ENCODE measurements around the gene PFDN5.
"Not testable (repeated sequence)": the region's sequence is repeated elsewhere in the genome, so short reads cannot be mapped to it uniquely, and the experiment has no call there.

Gene PFDN5

GRCh38 chr12:53287741-53288216 lies 7.6 kb upstream of the PFDN5 start:
- peak; percentile 13 to 65 (median 23) for DNase-seq

GRCh38 chr12:53288322-53288721 lies 7.0 kb upstream of the PFDN5 start:
- no peak for DNase-seq

GRCh38 chr12:53289891-53290290 lies 5.5 kb upstream of the PFDN5 start:
- no peak for DNase-seq

GRCh38 chr12:53290661-53291060 lies 4.7 kb upstream of the PFDN5 start:
- DNase-seq, result no peak

DNA sequence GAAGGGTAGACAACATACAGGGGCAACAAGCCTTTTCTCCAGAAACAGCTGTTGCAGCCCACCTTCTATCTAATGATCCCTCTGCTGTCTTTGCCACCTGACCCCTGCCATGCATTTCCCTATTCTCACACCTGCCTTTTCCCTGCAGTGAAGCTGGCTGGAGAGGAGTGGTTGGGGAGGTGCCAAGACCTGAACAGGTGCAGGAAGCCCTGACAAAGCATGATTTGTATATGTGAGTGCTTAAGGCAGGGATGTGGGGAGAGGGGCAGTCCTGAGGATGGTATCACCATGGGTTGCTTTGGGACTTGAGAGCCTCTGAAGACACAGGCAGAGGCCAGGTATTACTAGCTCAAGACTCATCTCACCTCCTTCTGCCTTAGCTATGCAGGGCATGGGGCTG lies 2.9 kb upstream of the PFDN5 start:
- peak; percentile 38 to 71 (median 63) for DNase-seq

GRCh38 chr12:53295891-53296219 lies 513 bp downstream of the PFDN5 start:
- DNase-seq, result no peak

DNA sequence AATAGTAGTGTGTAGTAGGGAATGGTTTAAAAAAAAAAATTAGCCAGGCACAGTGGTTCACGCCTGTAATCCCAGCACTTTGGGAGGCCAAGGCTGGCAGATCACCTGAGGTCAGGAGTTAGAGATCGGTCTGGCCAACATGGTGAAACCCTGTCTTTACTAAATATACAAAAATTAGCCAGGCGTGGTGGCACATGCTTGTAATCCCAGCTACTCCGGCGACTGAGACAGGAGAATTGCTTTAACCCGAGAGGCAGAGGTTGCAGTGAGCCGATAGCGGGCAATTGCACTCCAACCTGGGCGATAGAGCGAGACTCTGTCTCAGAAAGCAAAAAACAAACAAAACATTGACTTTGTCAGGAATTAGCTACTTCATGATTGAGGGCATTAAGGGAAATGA lies 1.8 kb downstream of the PFDN5 start:
- not testable (repeated sequence) for DNase-seq

GRCh38 chr12:53298164-53298563 lies 2.8 kb downstream of the PFDN5 start:
- DNase-seq, result no peak

GRCh38 chr12:53299101-53299453 lies 3.7 kb downstream of the PFDN5 start:
- no peak for DNase-seq

- DNase-seq, result peak; percentile 88 to 95 (median 91)
Measured at GRCh38 chr12:53299454-53300180, 4.3 kb downstream of the PFDN5 start, which contains the start of gene MYG1. Gene MYG1, plus strand, starts transcription at chr12:53299695. Its CDS starts 43 bp downstream, at chr12:53299738.

GRCh38 chr12:53300187-53300586 lies 4.8 kb downstream of the PFDN5 start:
- no peak for DNase-seq

DNA sequence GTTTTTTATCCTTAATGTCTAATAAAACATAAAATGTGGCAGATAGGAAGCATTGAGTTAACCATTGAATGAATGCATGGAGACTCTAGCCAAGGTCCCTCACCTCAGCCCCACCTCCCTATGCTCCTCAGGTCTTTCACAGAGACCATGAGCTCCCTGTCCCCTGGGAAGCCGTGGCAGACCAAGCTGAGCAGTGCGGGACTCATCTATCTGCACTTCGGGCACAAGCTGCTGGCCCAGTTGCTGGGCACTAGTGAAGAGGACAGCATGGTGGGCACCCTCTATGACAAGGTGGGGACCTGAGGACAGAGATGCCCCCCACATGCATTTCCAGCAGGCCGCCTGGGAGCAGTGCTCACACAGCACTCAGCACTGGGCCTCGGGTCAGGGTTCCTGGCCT lies 7.6 kb downstream of the PFDN5 start:
- DNase-seq, result no peak

DNA sequence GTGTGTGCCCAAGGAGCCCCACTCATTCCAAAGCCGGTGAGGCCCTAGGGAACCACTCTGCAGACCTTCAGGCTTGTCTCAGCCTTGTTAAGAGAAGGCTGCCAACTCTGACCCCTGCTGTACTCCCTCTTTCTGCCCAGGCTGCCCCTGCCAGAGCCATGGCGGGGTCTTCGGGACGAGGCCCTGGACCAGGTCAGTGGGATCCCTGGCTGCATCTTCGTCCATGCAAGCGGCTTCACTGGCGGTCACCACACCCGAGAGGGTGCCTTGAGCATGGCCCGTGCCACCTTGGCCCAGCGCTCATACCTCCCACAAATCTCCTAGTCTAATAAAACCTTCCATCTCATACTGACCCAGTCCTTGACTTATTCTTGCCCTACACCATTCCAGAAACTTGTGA lies 11.5 kb downstream of the PFDN5 start:
- DNase-seq, result no peak

DNA sequence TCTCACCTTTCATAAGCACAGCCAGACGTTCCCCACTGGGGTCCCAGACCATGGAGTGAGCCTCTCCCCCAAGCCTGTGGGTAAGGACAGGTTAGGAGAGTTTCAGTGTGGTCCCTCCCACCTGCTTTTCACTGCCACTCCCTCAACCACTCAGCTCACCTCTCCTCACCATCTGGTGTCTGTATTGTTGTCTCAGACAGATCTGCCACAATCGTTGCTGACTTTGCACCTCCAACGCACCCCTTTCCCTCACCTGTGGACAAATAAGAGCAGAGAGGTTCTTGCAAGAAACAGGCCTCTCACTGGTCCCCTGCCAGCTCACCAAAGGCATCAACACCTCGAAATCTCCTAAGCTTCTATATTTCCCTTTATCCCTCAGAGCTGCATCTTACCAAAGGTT lies 12.9 kb downstream of the PFDN5 start:
- DNase-seq, result no peak

DNA sequence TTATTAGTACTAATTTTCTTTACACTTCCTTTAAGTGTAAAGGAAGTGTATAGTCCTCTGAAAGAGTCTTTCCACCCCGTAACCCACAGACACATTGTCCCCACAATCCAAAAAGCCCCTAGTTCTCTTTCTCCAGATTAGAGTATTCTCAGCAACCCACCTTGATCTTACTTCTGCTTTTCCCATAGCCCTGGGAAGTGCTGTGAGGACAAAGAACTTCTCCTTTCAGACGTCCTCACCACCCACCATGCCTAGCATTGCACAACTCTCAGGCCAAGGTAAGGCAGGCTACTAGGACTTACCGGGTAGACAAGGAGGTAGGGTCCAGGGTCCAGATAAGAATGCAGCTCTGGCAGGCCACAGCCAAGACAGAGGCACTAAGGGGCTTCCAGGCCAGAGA lies 18.7 kb downstream of the PFDN5 start:
- no peak for DNase-seq

GRCh38 chr12:53320352-53321195 lies 25.2 kb downstream of the PFDN5 start:
- no peak for DNase-seq

DNA sequence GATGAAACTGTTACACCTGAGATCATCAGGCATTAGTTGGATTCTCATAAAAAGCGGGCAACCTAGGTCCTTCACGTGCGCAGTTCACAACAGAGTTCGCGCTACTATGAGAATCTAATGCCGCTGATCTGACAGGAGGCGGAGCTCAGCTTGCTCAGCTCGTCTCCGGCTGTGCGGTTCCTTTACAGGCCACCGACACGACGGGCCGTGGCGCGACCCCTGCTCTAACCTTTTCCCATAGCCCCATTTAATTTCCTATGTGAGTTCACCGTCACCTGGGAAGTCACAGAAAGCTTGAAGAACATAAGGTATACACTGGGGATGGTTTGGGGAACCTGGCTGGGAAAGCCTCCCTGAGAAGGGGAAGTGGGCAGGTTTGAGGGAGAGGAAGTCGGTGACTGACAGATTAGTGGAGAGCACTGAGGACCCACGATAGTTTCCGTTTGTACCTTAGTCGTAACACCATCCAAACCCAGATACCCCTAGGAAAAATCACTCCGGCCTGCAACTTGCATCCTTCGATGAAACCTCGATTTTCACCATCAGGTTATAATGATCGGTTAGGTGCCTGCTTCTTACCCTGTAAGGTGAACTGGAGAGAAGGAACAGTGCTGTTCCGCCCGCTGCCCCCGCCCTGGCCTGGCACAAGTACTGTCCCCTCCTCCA lies 28.9 kb downstream of the PFDN5 start:
- DNase-seq, result peak in 2 of 3 experiments; percentile 64 to 74

DNA sequence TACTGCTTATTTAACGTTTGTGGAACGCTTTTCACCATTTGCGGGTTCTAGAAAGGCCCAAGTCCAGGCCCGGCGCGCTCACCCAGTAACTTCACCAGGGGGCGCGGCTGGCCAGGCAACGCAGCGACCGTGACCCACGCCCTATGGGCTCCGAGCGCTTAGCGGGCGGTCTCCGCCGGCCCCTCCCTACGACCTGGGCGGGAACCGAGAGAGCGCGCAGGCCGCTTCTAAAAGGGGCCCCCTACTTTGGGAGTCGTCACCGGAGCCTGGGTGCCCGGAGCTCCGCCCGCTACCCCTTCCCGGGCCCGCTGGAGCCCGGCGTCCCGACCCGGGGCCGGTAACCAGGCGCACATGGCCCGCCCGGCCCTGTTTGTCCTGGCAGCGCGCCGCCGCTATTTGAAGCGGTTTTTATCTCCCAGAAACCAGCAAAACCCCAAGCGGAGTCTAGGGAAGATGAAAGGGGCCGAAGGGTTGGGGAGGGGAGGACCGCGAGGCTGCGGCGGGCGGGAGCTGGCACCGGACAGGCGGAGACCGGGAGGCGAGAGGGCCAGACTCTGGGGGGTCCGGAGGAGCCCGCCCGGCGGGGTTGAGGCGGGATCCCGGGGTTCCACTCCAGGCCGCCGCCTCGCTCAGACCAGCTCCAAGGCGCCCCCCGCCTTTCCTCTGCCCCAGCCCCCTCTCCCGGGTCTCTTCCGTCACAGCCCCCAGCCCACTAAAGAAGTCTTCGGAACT lies 29.6 kb downstream of the PFDN5 start:
- DNase-seq, result peak; percentile 89 to 96 (median 93)

DNA sequence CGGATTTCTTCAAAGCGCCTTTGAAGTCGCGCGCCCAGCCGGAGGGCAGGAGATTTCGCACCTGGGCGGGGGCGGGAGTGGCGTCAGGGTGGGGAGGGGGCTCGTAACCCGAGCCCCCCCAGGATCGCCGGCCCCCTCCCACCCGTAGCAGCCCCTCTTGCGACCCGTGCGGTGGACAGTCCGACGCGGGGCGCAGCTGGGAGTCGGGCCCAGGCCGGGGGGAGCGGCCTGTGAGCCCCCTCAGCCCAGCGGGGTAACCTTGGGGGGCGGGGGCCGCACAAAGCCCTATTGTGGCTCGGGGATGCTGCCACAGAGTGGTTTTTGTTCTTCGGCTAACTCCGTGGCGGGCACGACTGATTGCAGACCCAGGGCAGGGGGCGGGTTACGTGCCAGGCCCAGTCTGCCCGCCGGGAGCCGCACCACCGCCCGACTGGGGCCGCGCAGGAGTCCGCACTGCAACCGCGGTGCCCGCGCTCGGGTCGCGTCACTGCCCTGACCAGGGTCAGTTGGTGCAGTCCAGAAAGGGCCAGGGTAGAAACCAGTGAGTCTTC lies 30.2 kb downstream of the PFDN5 start:
- DNase-seq, result peak in 2 of 3 experiments; percentile 72 to 75

DNA sequence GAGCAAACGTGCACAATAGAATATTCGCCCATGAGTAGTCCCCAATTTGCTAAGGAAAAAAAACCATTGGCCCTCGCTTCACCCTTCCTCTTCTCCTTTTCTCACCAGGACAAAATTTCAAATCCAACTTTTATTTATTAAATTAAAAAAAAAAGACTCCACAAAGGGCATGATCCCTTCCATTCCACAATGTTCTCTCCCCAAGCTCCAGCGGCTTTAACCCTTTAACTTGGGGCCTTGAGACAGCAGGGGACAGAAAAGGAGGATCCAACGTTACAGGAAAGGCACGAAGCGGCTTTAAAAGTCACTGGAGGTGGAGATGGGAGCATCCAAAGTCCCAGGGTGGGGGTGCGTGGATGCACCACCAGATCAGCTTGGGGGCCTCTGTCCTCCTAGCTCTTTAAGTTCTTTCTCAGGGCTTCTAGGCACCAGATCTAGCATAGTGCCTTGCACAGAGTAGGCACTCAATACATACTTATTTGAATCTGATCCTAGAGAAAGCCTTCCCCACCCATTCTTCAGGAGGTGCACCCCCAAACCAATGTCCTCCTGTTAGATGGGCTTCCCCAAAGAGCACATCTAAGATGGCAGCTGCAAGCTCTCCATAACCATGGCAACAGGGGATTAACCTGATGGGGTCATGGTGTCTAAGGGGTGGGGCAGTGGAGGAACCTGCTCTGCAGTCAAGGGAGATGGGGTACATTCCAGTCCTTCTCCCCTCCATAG lies 31.3 kb downstream of the PFDN5 start:
- DNase-seq, result peak in 1 of 3 experiments; percentile 5

- no peak for DNase-seq
Measured at GRCh38 chr12:53327435-53328042, 32.2 kb downstream of the PFDN5 start.
